ENCODE data around the gene SOX15.

GRCh38 chr17:7573324-7574080 is 16.4 kb downstream of the SOX15 start:
- TF ChIP-seq TAF1 (IDR thresholded peaks at IDR 0.05; ENCODE audit: low read depth, low read length) (peak; percentile 74; the same call in 1 of the 2 replicates), POLR2AphosphoS5 (IDR thresholded peaks at IDR 0.05; ENCODE audit: low read depth, low read length) (peak; percentile 84; the same call in 1 of the 2 replicates)
